Posterior vena cava (tissue), 2 donors: ENCODE measurements around the gene RABGAP1L. TPM values are rescaled to one million over a fixed set of nuclear protein-coding genes. Genes with fewer than 3 reads are reported as not detected.
"Not testable (repeated sequence)": the region's sequence is repeated elsewhere in the genome, so short reads cannot be mapped to it uniquely, and the experiment has no call there.

ENCODE experiments used
- DNase-seq: peaks from one replicate; pipeline ENCODE4 v3.0.0-alpha.2; 2020; ENCODE audit warnings: low spot score
- intact Hi-C, 2 donors: fragments of 100-400 bp; cut with DNase I; formaldehyde crosslinking; loops; one replicate each; pipeline versions ENCODE4 v1.14.1 to v1.14.2; 2022 to 2023
- total RNA-seq, 2 donors: library from RNA; stranded (reverse); fragmentation: NEBNext Ultra II Directional; extraction: Animal tissue kit (Norgen Biotek cat#: 25700); gene quantifications; one replicate each; pipeline ENCODE4 v1.2.1, GENCODE V29; 2021
- donor health status: DM: yes; HTN: yes; CAD: no.
- donor health status: DM: yes; HTN: yes; CAD: no.

The RABGAP1L gene
- total RNA-seq, 2 donors from 2014 or later: 32.9 to 41.4 TPM

DNA sequence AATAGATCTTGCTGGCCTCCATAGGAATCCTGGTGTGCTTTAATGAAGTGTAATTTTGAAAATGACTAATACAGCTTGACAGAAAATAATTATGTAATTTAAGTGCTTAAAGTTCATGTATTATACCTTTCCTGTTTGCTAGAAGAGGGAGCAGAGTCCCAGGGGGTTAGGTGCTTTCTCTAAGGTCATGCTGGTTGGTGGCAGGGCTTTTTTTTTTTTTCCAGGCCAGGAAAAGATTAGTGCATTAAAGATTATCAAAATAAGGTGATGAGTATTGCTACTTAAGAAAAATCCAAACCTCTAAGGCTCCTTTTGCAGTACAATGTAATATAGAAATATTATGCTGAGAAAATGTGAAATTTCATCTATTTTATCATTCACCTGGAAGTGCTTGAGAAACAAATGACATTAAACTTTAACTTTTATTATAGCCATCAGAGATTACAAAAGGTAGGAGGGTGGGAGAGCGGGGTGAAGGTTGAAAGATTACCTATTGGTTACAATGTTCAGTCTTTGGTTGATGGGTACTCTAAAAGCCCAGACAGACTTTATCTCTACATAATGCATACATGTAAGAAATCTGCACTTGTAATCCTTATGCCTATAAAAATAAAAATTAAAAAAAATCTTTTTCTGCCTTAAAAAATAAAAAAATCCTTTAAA, 110.8 kb downstream of the RABGAP1L start:
- intact Hi-C loops: no loop called here
- no peak for DNase-seq

DNA sequence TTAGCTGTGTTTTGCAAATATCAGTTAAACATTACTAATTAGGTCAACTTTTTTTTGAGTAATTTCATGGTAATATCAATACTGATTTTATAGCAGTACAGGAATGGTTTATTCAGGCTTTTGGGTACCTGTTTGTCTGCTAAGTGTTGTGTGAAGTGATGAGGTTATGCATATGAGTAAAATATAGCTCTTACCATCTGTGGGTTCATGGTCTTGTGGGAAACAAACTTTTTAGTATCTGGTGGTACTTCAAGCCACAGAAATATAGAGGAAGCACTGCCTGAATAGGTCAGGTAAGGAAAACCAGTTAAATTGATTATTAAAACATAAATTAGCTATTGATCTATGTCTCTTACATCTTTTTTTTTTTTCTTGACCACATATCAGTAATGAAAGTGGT, 113.9 kb downstream of the RABGAP1L start:
- intact Hi-C loops: no loop called here
- DNase-seq: no peak

DNA sequence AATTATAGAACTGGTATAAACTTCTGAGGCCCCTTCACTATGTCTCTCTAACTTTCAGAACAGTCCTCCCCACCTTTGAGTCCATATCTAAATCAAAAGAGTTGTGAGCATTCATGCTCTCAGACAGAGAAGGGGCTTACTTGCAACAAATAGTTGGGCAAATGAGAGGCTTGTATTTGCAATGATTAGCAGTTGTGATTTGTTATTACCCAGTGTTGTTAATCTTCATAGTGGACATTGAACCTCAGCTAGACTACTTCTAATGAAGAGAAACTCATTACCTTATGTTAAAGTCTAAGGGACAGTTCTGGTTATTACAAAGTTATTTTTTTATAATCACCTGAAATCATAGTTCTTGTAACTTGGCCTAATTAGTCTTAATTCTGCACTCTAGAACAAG, 114.5 kb downstream of the RABGAP1L start:
- intact Hi-C loops: no loop called here
- no peak for DNase-seq

DNA sequence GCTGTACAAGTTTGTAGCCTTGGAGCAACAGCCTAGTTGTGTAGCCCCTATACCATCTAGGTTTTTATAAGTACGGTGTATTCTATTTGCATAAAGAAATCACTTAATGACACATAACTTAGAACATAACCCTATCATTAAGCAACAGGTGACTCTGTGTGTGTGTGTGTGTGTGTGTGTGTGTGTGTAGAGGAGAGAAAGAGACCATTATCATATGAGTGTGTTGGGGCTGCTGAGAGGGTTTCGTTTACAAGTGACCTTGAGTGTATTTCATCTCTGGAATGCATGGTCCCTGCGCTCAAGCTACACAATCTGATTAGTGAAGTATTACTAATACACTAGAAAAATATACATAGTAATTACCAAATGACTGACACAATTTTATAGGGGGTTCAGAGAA, 115.1 kb downstream of the RABGAP1L start:
- intact Hi-C loops: no loop called here
- DNase-seq: no peak

DNA sequence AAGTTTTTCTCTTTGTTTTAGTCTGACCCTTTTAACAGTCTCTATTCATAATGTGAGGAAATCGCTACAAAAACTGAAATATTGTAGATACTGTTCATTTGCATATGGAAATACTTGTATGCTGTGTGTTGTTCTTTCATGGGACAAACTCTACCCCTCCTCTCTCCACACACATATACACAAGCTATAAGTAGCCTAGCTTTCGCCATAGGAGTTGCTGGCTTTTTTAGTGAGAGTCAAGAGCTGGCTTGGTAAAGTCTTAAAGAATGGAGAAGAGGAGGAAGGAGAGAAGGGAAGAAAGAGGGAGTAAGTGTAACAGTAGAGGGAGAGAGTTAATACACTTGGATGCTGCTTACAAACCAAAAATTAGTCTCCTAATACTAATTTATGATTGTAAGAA, 115.6 kb downstream of the RABGAP1L start:
- intact Hi-C loops: no loop called here
- DNase-seq: no peak

DNA sequence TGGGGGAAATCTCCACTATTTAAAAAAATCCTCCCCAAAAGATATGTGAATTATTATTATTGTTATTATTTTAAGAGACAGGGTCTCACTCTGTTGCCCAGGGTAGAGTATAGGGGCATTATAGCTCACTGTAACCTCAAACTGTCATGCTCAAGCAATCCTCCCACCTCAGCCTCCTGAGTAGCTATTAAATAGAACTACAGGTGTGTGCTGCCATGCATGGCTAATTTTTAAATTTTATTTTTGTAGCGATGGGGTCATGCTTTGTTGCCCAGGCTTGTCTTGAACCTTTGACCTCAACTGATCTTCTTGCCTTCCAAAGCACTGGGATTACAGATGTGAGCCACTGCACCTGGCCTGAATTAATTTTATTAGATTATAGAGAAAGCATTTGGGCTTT, 116.8 kb downstream of the RABGAP1L start:
- no peak for DNase-seq
- intact Hi-C loops: no loop called here

DNA sequence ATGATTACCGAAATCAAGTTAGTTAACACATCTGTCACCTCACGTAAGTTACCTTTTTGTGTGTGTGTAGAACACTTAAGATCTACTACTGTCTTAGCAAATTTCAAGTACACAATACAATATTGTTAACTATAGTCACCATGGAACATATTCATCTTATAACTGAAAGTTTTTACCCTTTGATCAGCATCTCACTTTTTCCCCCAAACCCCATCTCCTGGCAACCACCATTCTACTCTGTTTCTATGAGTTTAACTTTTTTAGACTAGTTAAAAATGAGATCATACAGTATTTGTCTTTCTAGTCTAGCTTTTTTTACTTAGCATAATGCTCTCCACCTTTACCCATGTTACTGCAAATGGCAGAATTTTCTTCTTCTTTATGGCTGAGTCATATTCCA, 124.7 kb downstream of the RABGAP1L start:
- intact Hi-C loops: no loop called here
- DNase-seq: no peak

DNA sequence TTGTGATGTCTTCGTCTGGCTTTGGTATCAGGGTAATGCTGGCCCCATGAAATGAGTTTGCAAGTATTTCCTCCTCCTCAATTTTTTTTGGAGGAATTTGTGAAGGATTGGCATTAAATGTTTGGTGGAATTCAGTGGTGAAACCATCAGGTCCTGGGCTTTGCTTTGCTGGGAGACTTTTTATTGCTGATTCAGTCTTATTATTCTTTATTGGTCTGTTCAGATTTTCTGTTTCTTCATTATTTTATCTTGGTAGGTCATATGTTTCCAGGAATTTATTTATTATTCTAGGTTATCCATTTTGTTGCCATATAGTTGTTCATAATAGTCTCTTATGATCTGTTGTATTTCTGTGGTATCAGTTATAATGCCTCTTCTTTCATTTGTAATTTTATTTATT, 126.7 kb downstream of the RABGAP1L start:
- DNase-seq: no peak
- intact Hi-C loops: no loop called here

DNA sequence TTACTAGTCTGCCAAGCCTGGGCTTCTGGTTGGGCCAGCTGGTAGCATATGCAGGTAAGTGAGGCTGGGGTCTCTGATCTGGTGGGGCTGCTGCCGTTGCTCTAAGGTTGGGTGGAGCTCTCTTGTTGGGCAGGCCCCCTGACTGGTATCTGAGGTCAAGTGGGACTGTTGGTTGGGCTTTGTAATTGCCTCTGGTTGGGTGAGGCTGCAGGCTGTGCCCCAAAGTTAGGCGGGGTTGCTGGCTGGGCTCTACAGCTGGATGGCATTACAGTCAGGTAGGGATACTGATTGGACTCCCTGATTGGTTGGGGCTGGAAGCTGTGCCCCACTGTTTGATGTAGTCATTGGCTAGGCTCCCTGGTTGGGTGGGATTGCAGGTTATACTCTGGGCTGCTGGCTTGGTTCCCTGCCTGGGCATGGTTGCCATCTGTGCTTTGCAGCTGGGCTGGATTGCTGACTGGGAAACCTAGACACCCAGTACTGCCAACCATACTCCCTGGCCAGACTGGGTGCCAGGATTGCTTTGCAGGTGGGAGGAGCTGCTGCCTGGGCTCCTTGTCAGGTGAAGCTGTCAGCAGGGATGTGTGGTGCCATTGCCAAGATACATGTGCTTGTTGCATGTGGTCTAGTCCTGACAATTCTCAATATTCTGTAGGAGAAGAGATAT, 130.5 kb downstream of the RABGAP1L start:
- no peak for DNase-seq
- intact Hi-C loops: no loop called here

DNA sequence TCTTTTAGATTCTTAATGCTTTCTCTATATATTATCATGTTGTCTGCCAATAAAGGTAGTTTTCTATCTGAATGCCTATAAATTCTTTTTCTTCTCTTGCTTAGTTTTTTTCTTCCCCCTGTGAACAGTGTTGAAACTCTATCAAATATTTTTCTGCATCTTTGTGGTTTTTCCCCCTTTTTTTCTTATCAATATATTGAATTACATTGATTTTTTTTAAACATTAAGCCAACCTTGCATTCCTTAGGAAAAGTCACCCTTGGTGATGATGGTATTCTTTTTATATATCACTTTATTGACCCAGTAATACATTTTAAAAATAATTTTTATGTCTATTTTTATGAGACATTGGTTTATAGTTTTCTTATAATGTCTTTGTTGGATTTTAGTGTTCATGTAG, 131.7 kb downstream of the RABGAP1L start:
- DNase-seq: no peak
- intact Hi-C loops: no loop called here

DNA sequence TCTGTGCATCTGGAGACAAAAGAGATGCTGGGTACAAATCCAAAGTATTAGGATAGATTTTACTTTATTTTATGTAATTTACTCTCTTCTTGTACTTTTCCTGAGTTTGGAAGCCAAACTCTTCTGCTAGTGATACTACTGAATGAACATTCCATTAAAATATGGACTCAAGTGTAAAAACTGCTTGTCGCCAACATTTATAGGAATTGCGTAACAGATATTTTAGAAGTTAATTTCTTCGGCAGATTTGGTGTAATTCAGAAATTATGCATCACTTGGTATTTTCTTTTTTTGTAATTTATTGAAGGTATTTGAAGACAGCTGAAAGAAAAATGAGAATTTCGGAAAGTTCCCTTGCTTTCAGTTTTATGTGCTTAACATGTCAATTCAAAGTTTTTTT, 137.0 kb downstream of the RABGAP1L start:
- no peak for DNase-seq
- intact Hi-C loops: no loop called here

DNA sequence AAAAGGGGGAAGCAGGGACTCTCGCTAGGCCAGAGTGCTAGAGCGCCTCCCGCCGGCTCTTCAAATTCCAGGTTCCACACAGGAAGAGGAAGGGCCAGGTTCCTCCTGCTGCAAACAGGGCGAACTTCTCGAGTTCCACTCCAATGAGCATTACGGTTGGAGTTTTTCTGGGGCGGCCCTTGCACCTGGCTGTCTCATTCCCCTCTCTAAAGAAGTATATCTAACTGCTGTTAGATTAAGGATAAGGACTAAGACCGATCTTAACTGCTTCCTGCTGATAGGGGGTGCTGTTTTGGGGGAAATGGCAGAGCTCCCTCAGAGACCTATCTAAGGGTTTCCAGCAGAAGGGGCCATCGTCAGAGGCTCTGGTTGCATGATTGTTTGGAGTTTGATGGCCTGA, 138.0 kb downstream of the RABGAP1L start:
- DNase-seq: no peak
- intact Hi-C loops: no loop called here

DNA sequence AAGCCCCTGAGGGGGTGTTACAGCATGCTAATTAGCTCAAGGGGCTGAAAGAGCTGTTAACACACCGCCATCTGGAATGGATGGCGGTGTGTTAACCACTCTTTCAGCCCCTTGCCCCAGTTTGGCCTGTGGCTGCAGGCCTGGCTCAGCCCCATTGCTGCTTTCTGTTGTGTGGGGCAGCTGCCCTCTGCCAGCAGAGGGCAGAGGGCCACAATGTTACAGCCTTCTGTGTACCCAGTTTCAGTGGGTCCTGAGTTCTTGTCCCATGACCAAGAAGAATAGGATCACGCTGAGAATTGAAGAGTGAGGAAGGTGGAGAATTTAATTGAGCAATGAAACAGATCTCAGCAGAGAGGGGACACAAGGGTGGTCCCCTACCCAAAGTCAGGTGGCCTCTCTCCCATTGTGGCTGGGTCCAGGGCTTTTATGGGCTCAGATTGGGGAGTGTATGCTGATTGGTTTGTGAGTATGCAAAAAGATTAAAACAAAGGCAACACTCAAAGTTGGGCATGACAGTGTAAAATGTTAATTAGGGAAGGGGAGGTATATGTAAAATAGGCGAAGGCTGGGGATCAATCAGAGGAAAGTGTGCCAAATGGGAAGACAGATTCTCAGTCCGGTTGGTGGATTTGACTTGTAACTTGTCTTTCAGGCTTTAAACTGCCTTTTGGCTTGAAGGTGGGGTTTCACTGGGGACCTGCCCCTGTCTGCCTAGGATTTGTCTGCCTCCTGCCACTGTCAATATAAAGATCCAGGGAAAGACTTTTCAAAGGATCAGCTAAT, 142.2 kb downstream of the RABGAP1L start:
- no peak for DNase-seq
- intact Hi-C loops: no loop called here

DNA sequence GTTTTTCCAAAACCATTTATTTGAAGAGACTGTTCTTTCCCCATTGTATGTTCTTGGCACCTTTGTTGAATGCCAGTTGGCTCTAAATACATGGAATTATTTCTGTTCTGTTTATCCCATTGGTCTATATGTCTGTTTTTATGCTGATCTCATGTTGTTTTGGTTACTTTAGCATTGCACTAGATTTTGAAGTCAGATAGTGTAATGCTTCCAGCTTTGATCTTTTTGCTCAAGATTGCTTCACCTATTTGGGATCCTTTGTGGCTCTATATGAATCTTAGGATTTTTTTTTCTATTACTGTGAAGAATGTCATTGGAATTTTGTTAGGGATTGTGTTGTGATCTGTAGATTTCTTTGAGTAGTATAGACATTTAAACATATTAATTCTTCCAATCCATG, 149.3 kb downstream of the RABGAP1L start:
- intact Hi-C loops: no loop called here
- DNase-seq: no peak

DNA sequence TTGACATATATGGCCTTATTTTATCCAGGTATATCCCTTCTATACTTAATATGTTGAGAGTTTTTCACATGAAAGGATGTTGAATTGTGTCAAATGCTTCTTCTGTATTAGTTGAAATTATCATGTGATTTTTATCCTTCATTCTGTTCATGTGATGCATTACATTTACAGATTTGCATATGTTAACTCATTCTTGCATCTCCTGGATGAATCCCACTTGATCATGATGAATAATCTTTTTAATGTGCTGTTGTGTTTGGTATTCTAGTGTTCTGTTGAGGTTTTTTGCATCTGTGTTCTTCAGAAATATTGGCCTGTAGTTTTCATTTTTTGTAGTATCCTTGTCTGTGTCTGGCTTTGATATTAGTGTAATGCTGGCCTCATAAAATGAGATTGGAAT, 150.2 kb downstream of the RABGAP1L start:
- intact Hi-C loops: no loop called here
- DNase-seq: no peak

DNA sequence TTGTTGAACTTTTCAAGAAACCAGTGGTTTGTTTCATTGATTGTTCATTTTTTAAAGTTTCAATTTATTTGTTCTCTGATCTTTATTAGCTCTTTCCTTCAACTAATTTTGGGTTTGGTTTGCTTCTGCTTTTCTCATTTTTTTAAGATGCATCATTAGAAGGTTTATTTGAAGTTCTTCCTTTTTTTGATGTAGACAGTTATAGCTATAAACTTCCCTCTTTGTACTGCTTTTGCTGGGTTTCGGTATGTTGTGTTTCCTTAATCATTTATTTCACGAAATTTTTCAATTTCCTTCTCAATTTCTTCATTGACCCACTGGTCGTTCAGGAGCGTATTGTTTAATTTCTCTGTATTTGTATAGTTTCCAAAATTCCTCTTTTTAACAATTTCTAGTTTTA, 155.1 kb downstream of the RABGAP1L start:
- intact Hi-C loops: no loop called here
- no peak for DNase-seq

DNA sequence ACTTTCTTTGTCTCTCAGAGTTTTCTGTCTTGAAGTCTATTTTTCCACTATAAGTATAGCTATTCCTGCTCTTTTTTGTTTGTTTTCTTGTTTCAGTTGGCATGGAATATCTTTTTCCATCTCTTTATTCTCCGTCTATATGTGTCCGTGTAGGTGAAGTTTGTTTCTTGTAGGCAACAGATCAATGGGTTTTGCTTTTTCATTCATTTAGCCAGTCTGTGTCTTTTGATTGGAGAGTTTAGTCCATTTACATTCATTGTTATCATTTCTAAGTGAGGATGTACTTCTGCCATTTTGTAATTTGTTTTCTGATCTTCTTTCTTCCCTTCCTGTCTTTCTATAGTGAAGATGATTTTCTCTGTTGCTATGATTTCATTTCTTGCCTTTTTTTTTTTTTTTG, 155.9 kb downstream of the RABGAP1L start:
- no peak for DNase-seq
- intact Hi-C loops: loop anchor here in 1 of 2 donors (5.0 kb wide), 1 partner anchor 1082 kb away; no protein-coding TSS in a partner anchor

DNA sequence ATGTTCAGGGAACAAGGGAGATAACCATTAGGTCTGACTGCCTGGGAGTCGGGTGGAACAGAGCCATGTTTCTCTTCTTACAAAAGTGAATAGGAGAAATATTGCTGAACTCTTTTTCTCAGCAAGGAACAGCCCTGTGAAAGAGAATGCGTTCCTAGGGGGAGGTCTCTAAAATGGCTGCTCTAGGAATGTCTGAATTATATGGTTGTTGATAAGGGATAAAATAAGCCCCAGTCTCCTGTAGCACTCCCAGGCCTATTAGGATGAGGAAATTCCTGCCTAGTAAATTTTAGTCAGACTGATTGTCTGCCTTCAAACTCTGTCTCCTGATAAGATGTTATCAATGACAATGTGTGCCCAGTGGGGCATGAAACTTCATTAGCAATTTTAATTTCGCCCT, 161.6 kb downstream of the RABGAP1L start:
- intact Hi-C loops, DNase-seq: not testable (repeated sequence)

DNA sequence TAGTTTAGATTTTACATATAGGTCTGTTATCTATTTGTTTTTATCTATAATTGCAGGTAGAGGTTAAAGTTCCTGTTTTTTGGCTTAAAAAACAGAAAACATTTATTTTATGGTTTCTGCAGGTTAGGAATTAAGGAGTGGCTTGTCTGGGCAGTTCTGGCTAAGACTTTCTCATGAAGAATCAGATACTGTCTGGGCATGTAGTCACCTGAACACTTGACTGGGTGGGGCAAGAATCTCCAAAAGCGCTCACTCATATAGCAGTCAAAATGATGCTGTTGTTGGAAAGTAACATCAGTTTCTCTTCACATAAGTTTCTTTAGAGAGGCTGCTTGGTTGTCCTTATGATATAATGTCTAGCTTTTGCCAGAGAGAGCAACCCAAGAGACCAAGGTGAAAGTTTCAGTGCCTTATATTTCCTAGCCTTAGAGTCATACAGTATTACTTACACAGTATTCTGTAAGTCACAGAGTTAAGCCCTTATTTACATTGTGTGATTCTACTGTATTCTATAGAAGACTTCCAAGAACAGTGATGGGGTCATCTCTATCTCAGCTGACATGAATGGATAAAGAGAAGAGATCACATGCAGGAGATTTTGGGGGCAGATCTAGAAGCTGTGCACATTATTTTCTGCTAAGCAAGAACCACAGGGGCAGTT, 163.0 kb downstream of the RABGAP1L start:
- intact Hi-C loops: no loop called here

DNA sequence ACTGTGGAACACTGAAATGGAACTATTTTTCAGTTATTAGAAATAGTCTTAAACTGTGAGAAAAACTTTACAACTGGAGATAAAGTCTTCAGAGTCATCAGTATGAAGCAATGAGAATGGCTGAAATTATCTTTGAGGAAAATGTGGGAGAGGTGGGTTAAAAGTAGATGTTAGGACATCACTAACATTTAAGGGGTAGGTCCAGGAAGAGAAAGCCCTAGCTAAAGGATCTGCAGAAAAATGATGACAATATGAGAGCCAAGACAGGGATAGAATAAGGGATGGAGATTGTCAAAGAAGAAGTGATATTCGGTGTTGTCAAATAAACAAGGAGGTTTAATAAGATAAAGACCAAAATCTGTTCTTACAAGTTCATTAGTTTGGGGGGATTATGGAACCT, 165.2 kb downstream of the RABGAP1L start:
- intact Hi-C loops: no loop called here
- DNase-seq: no peak

More for the DNA sequence above, 163.0 kb downstream of the RABGAP1L start:
- DNase-seq: no peak
